ENCODE data around the gene NOX3.

The NOX3 gene

GRCh38 chr6:155397172-155397705 is 58.4 kb downstream of the NOX3 start:
- no peak for TF ChIP-seq CTCF (IDR thresholded peaks at IDR 0.05; ENCODE audit: insufficient read depth, low read length, poor library complexity, severe bottlenecking)
- H3K36me3 ChIP-seq (ENCODE audit: control insufficient read depth, insufficient read depth, low read length): no peaks in the 10 kb centered on the region
- H3K4me3 ChIP-seq (replicated peaks; ENCODE audit: low read depth, low read length): no peak overlapping the region
- no peak for DNase-seq (ENCODE audit: extremely low read depth, insufficient read length)
- no peaks in the 10 kb centered on the region for H3K27me3 ChIP-seq (replicated peaks; ENCODE audit: control insufficient read depth, insufficient read depth, low read length)

DNA sequence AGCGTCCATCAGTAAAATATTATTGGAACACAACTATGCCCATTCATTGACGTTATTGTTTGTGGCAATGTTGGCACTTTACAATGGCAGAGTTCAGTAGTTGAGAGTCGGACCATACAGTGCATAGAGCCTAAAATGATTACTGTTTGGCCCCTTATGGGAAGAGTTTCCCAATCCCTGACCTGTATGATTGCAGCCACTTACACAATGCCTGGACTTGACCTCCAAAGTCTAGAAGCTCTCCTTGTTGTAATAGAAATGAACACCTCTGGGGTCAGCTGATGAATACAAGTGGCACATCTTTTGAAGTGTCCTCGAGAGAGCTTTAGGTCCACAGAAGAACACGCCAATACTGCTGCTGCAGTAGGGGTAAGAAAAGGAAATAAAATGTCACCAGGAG is 59.0 kb downstream of the NOX3 start:
- no peaks in the 10 kb centered on the region for H3K36me3 ChIP-seq (ENCODE audit: control insufficient read depth, insufficient read depth, low read length)
- no peak for TF ChIP-seq CTCF (IDR thresholded peaks at IDR 0.05; ENCODE audit: insufficient read depth, low read length, poor library complexity, severe bottlenecking)

GRCh38 chr6:155395339-155395738 is 60.3 kb downstream of the NOX3 start:
- H3K4me3 ChIP-seq (replicated peaks; ENCODE audit: low read depth, low read length): no peak overlapping the region
- no peaks in the 10 kb centered on the region for H3K36me3 ChIP-seq (ENCODE audit: control insufficient read depth, insufficient read depth, low read length)
- DNase-seq (ENCODE audit: extremely low read depth, insufficient read length): no peak
- no peaks in the 10 kb centered on the region for H3K27me3 ChIP-seq (replicated peaks; ENCODE audit: control insufficient read depth, insufficient read depth, low read length)
- no peak for TF ChIP-seq CTCF (IDR thresholded peaks at IDR 0.05; ENCODE audit: insufficient read depth, low read length, poor library complexity, severe bottlenecking)

More for the DNA sequence above, 59.0 kb downstream of the NOX3 start:
- DNase-seq (ENCODE audit: extremely low read depth, insufficient read length): no peak
- H3K27me3 ChIP-seq (replicated peaks; ENCODE audit: control insufficient read depth, insufficient read depth, low read length): no peaks in the 10 kb centered on the region
- H3K4me3 ChIP-seq (replicated peaks; ENCODE audit: low read depth, low read length): no peak overlapping the region

GRCh38 chr6:155389130-155389529 is 66.5 kb downstream of the NOX3 start:
- Histone ChIP-seq H3K27me3 (replicated peaks; ENCODE audit: control insufficient read depth, insufficient read depth, low read length) (no peaks in the 10 kb centered on the region), H3K36me3 (ENCODE audit: control insufficient read depth, insufficient read depth, low read length) (no peaks in the 10 kb centered on the region), H3K4me3 (replicated peaks; ENCODE audit: low read depth, low read length) (no peak overlapping the region)
- no peak for TF ChIP-seq CTCF (IDR thresholded peaks at IDR 0.05; ENCODE audit: insufficient read depth, low read length, poor library complexity, severe bottlenecking)
- DNase-seq (ENCODE audit: extremely low read depth, insufficient read length): no peak

DNA sequence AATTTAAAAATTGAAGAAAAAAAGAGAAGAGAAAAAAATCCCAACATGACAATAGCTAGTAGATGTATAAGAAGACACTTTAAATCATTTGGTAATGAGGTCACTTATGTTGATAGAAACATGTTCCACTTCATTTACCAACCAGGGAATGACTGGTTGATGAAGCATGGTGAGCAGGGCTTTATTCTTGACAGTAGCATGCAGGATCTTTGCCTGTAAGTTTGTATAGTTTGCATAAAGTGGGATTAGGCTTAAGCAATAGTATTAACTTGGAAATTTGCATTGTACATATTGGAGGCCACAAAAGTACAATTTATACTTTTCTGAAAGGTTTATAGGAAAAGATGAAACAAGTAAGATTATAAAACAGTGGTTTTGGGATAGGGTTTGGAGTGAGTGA is 67.0 kb downstream of the NOX3 start:
- no peaks in the 10 kb centered on the region for H3K36me3 ChIP-seq (ENCODE audit: control insufficient read depth, insufficient read depth, low read length)
- no peak for TF ChIP-seq CTCF (IDR thresholded peaks at IDR 0.05; ENCODE audit: insufficient read depth, low read length, poor library complexity, severe bottlenecking)
- H3K27me3 ChIP-seq (replicated peaks; ENCODE audit: control insufficient read depth, insufficient read depth, low read length): no peaks in the 10 kb centered on the region

GRCh38 chr6:155387481-155387880 is 68.2 kb downstream of the NOX3 start:
- Histone ChIP-seq H3K36me3 (ENCODE audit: control insufficient read depth, insufficient read depth, low read length) (no peaks in the 10 kb centered on the region), H3K4me3 (replicated peaks; ENCODE audit: low read depth, low read length) (no peak overlapping the region), H3K27me3 (replicated peaks; ENCODE audit: control insufficient read depth, insufficient read depth, low read length) (no peaks in the 10 kb centered on the region)
- no peak for TF ChIP-seq CTCF (IDR thresholded peaks at IDR 0.05; ENCODE audit: insufficient read depth, low read length, poor library complexity, severe bottlenecking)
- no peak for DNase-seq (ENCODE audit: extremely low read depth, insufficient read length)

More for the DNA sequence above, 67.0 kb downstream of the NOX3 start:
- no peak overlapping the region for H3K4me3 ChIP-seq (replicated peaks; ENCODE audit: low read depth, low read length)
- no peak for DNase-seq (ENCODE audit: extremely low read depth, insufficient read length)
